CD14-positive monocyte (primary cell): ENCODE measurements around the gene MYOZ1. TPM values are rescaled to one million over a fixed set of nuclear protein-coding genes. Genes with fewer than 3 reads are reported as not detected.

ENCODE experiments used
- DNase-seq, 3 donors: peaks; one replicate each; pipeline ENCODE4 v3.0.0-alpha.2; 2011 to 2022
- H2AFZ ChIP-seq: 2 replicates; pipeline ENCODE4 v1.6.0; 2012; ENCODE audit warnings: mild to moderate bottlenecking, low read depth, low read length, inconsistent platforms; ENCODE audit not compliant: insufficient read depth, poor library complexity, severe bottlenecking
- H3K27ac ChIP-seq, 2 donors: 1 replicate in 1 of 2; 2 replicates in 1 of 2; pipeline ENCODE4 v1.5.1; 2012 to 2013; ENCODE audit warnings: low read length in 2 of 2, control low read depth in 1 of 2, inconsistent platforms in 1 of 2, low read depth in 1 of 2, mild to moderate bottlenecking in 1 of 2
- H3K27me3 ChIP-seq, 2 donors: one replicate each; pipeline versions ENCODE4 v1.6.0 to v1.6.1; 2011 to 2013; ENCODE audit warnings: low read length in 2 of 2; ENCODE audit not compliant: control insufficient read depth in 2 of 2, insufficient read depth in 2 of 2
- H3K36me3 ChIP-seq, 2 donors: replicated peaks in 1 of 2; 1 replicate in 1 of 2; 2 replicates in 1 of 2; pipeline versions ENCODE4 v1.5.1 to v1.6.1; 2012 to 2013; ENCODE audit warnings: low read length in 2 of 2, control low read depth in 1 of 2, inconsistent platforms in 1 of 2, mild to moderate bottlenecking in 1 of 2; ENCODE audit not compliant: insufficient read depth in 2 of 2, control insufficient read depth in 1 of 2
- H3K4me1 ChIP-seq, 2 donors: 1 replicate in 1 of 2; 2 replicates in 1 of 2; pipeline versions ENCODE4 v1.5.1 to v1.6.1; 2012 to 2013; ENCODE audit warnings: low read length in 2 of 2, control low read depth in 1 of 2, inconsistent platforms in 1 of 2, mild to moderate bottlenecking in 1 of 2, moderate library complexity in 1 of 2; ENCODE audit not compliant: insufficient read depth in 2 of 2, control insufficient read depth in 1 of 2
- H3K4me2 ChIP-seq: replicated peaks from 2 replicates; pipeline ENCODE3; 2012; ENCODE audit warnings: low read length, moderate library complexity, mild to moderate bottlenecking; ENCODE audit not compliant: poor library complexity, severe bottlenecking; ENCODE audit errors: extremely low read depth
- H3K4me3 ChIP-seq, 3 experiments: fragments of 200-600 bp in 1 of 3; sonication (generic) in 1 of 3; replicated peaks in 1 of 3; 1 replicate in 2 of 3; 2 replicates in 1 of 3; pipeline ENCODE4 v1.5.1; 2011 to 2013; ENCODE audit warnings: low read length in 3 of 3, mild to moderate bottlenecking in 3 of 3, control low read depth in 2 of 3, low read depth in 2 of 3, inconsistent platforms in 1 of 3, moderate library complexity in 1 of 3
- H3K79me2 ChIP-seq: 2 replicates; pipeline ENCODE4 v1.6.0; 2012; ENCODE audit warnings: mild to moderate bottlenecking, control low read depth, inconsistent platforms, low read length, moderate library complexity; ENCODE audit not compliant: insufficient read depth
- H3K9ac ChIP-seq: 2 replicates; pipeline ENCODE4 v1.6.0; 2017; ENCODE audit warnings: low read length, mild to moderate bottlenecking; ENCODE audit not compliant: insufficient read depth, poor library complexity, severe bottlenecking
- H3K9me3 ChIP-seq, 2 donors: replicated peaks in 1 of 2; 1 replicate in 1 of 2; 2 replicates in 1 of 2; pipeline versions ENCODE4 v1.5.1 to v1.6.1; 2012 to 2013; ENCODE audit warnings: low read length in 2 of 2, control low read depth in 1 of 2; ENCODE audit not compliant: control insufficient read depth in 1 of 2, insufficient read depth in 1 of 2
- H4K20me1 ChIP-seq: 2 replicates; pipeline ENCODE4 v1.6.0; 2012; ENCODE audit warnings: mild to moderate bottlenecking, low read length, control low read depth, moderate library complexity; ENCODE audit not compliant: insufficient read depth
- H3K27ac Mint-ChIP-seq, 7 donors: one replicate each; pipeline ENCODE4 v1.8.0; 2020; ENCODE audit warnings: mild to moderate bottlenecking in 7 of 7, mixed read lengths in 7 of 7, moderate library complexity in 6 of 7, inconsistent platforms in 2 of 7
- H3K27me3 Mint-ChIP-seq, 3 donors: one replicate each; pipeline ENCODE4 v1.8.0; 2021 to 2022; ENCODE audit warnings: low read depth in 3 of 3, mild to moderate bottlenecking in 3 of 3, mixed read lengths in 3 of 3, moderate library complexity in 3 of 3, inconsistent platforms in 1 of 3
- H3K36me3 Mint-ChIP-seq, 2 donors: one replicate each; pipeline ENCODE4 v1.8.0; 2020; ENCODE audit warnings: mixed read lengths in 2 of 2, inconsistent platforms in 1 of 2, mild to moderate bottlenecking in 1 of 2
- H3K4me1 Mint-ChIP-seq: one replicate; pipeline ENCODE4 v1.8.0; 2020; ENCODE audit warnings: mild to moderate bottlenecking, mixed read lengths
- H3K4me3 Mint-ChIP-seq, 2 donors: one replicate each; pipeline ENCODE4 v1.8.0; 2020; ENCODE audit warnings: mild to moderate bottlenecking in 2 of 2, mixed read lengths in 2 of 2, moderate library complexity in 1 of 2
- H3K9me3 Mint-ChIP-seq, 7 donors: one replicate each; pipeline ENCODE4 v1.8.0; 2020 to 2022; ENCODE audit warnings: mixed read lengths in 7 of 7, mild to moderate bottlenecking in 6 of 7, moderate library complexity in 6 of 7, inconsistent platforms in 2 of 7
- WGBS: methylation state at CpG from one replicate; pipeline ENCODE4 v1.1.5; 2013; ENCODE audit warnings: missing lambda C conversion rate; ENCODE audit not compliant: insufficient coverage; 5-methylcytosine and 5-hydroxymethylcytosine counted together
- intact Hi-C, 2 donors: fragments of 100-400 bp; cut with micrococcal nuclease; formaldehyde crosslinking; loops; one replicate each; pipeline versions ENCODE4 v1.15.0 to v1.15.1; 2023
- polyA plus RNA-seq, 3 donors: library from polyadenylated mRNA; depleted of rRNA in 1 of 3; unstranded in 2 of 3; stranded (reverse) in 1 of 3; fragments of 300-500 nt in 2 of 3; fragments of >200 nt in 1 of 3; fragmentation: Illumina TruSeq in 2 of 3; gene quantifications; 1 replicate in 2 of 3; 2 replicates in 1 of 3; pipeline ENCODE4 v1.2.3, GENCODE V29; 2012 to 2021
- TF ChIP-seq, protein P1 (sequence below): fragments of 200-600 bp; IDR thresholded peaks from one replicate; pipeline ENCODE4 v1.8.0; 2022; ENCODE audit warnings: antibody characterized with exemption, mild to moderate bottlenecking

Gene MYOZ1
- polyA plus RNA-seq, 3 donors, result not detected

DNA sequence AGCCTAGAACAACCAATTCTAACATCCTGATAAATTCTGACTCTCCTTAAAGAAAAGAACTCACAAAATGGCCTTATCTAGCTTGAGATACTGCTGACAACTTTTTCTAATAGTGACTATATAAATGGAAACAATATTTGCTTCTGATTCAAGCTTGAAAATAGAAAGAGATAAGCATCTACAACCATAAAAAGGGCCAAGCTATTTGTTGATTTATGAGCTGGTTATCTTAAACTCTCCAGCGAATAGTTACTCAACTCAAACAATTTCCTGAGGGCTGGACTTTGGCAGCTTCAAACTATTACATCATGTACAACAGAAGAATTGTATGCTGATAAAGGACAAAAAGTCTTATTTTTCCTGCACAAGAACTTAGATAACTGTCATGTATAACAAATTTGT is 54.7 kb downstream of the MYOZ1 start:
- Histone ChIP-seq H3K4me3 (no peak overlapping the region), H2AFZ (peak overlapping the region; percentile 23), H3K36me3 (no peaks in the 10 kb centered on the region), H3K27ac (no peak overlapping the region), H3K79me2 (no peaks in the 10 kb centered on the region), H3K9ac (no peak overlapping the region), H3K4me1 (peaks cover 12 to 20% of the 10 kb centered on the region in 2 donors), H3K27me3 (no peaks in the 10 kb centered on the region), H3K9me3 (peaks cover 0 to 2% of the 10 kb centered on the region in 2 donors), H3K4me2 (peak overlapping the region; percentile 12), H4K20me1 (no peaks in the 10 kb centered on the region)
- no peak for DNase-seq
- TF ChIP-seq, protein P1, sequence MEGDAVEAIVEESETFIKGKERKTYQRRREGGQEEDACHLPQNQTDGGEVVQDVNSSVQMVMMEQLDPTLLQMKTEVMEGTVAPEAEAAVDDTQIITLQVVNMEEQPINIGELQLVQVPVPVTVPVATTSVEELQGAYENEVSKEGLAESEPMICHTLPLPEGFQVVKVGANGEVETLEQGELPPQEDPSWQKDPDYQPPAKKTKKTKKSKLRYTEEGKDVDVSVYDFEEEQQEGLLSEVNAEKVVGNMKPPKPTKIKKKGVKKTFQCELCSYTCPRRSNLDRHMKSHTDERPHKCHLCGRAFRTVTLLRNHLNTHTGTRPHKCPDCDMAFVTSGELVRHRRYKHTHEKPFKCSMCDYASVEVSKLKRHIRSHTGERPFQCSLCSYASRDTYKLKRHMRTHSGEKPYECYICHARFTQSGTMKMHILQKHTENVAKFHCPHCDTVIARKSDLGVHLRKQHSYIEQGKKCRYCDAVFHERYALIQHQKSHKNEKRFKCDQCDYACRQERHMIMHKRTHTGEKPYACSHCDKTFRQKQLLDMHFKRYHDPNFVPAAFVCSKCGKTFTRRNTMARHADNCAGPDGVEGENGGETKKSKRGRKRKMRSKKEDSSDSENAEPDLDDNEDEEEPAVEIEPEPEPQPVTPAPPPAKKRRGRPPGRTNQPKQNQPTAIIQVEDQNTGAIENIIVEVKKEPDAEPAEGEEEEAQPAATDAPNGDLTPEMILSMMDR, result no peak
- H3K36me3 Mint-ChIP-seq, result no peaks in the 10 kb centered on the region
- WGBS, result no CpG with 5 or more reads among the region's 1 CpG
- intact Hi-C loops, result no loop called here
- peaks cover 0 to 4% (median 0%) of the 10 kb centered on the region in 7 donors for H3K9me3 Mint-ChIP-seq
- no peak overlapping the region for H3K27ac Mint-ChIP-seq
- H3K27me3 Mint-ChIP-seq, result peaks cover 0 to 3% (median 0%) of the 10 kb centered on the region in 3 donors
- no peak overlapping the region for H3K4me3 Mint-ChIP-seq
- peaks cover 27% of the 10 kb centered on the region for H3K4me1 Mint-ChIP-seq

DNA sequence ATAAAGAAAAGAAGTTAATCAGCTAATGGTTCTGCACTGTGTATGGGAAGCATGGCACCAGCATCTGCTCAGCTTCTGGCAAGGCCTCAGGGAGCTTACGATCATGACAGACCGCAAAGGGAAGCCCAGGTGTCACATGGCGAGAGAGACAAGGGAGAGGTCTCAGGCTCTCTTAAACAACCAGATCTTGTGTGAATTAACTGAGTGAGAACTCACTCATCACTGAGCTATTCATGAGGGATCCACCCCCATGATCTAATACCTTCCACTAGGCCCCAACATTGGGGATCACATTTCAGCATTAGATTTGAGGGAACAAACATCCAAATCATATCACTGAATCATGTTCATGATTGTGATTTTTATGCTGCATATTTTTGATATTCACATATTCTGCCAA is 55.9 kb downstream of the MYOZ1 start:
- H3K4me1 ChIP-seq, result peaks cover 5 to 12% of the 10 kb centered on the region in 2 donors
- no peaks in the 10 kb centered on the region for H3K36me3 ChIP-seq
- H3K4me1 Mint-ChIP-seq, result peaks cover 19% of the 10 kb centered on the region
- peaks cover 0 to 2% of the 10 kb centered on the region in 2 donors for H3K9me3 ChIP-seq
- H3K4me2 ChIP-seq, result no peak overlapping the region
- H3K36me3 Mint-ChIP-seq, result no peaks in the 10 kb centered on the region
- no peaks in the 10 kb centered on the region for H3K79me2 ChIP-seq
- TF ChIP-seq, protein P1, result no peak
- peaks cover 0 to 3% (median 0%) of the 10 kb centered on the region in 3 donors for H3K27me3 Mint-ChIP-seq
- no peaks in the 10 kb centered on the region for H3K27me3 ChIP-seq
- no peak overlapping the region for H3K9ac ChIP-seq
- DNase-seq, result no peak
- intact Hi-C loops, result no loop called here
- no peaks in the 10 kb centered on the region for H4K20me1 ChIP-seq
- H3K4me3 Mint-ChIP-seq, result no peak overlapping the region
- H3K9me3 Mint-ChIP-seq, result peaks cover 0 to 4% (median 0%) of the 10 kb centered on the region in 7 donors
- no peak overlapping the region for H3K27ac Mint-ChIP-seq
- H2AFZ ChIP-seq, result no peak overlapping the region
- H3K4me3 ChIP-seq, result no peak overlapping the region
- no peak overlapping the region for H3K27ac ChIP-seq
- WGBS, result 93% methylated on average over 2 of the region's 3 CpGs
